Subcutaneous adipose tissue (tissue), 4 donors: ENCODE measurements around the gene RPS27L. TPM values are rescaled to one million over a fixed set of nuclear protein-coding genes. Genes with fewer than 3 reads are reported as not detected.

Experiments used
- CTCF ChIP-seq: fragments of 450-650 bp; IDR thresholded peaks from one replicate; pipeline ENCODE4 v1.5.1; 2016; ENCODE audit warnings: low read depth, mild to moderate bottlenecking, control low read depth, antibody characterized with exemption, moderate library complexity
- total RNA-seq, 4 donors: library from RNA; depleted of rRNA; stranded (reverse); fragments of >200 nt; gene quantifications; one replicate each; pipeline ENCODE4 v1.1.0, GENCODE V29; 2016

Gene RPS27L
- total RNA-seq, 4 donors from 2014 or later, result 46.2 to 172 (median 99.7) TPM

DNA sequence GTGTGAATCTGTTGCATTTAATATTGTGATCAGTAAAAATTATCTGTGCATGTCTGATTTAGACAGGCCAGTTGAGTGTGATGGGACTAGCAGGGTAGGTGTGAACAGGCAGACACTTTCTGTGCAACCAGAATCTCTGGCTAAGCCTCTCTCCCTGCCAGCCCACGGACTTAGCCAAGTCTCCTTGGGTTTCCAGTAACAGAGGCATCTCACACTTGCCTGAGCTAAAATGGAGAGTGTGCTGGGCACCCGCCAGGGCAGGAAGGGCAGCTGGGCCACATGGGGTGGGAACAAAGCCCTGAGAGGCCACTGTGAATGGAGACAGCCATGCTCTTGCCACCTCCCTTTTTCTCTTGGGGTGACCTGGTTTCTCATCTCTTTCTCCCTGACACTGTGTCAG, 12.5 kb upstream of the RPS27L start:
- no peak for TF ChIP-seq CTCF

DNA sequence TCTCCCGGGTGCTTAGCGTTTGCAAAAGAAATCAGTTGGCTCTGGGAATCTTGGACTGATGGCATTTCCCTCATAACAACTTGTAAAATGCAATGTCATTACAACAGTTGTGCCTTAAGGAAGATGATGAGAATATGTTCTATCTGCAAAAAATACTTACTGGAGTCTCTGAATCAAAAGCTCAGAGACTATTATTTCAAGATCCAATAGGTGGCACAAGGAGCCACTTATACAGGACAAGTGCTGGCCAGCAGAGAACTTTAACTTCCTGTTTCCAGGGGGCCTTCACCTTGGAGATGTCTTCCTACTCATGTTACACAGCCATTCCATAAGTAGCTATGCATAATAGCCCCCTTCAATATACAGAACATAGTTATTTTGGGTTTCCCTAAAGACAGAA, 8.9 kb upstream of the RPS27L start:
- TF ChIP-seq CTCF, result no peak

- no peak for TF ChIP-seq CTCF
Measured at GRCh38 chr15:63165166-63165859, 8.0 kb upstream of the RPS27L start.

GRCh38 chr15:63163217-63163616, 5.9 kb upstream of the RPS27L start:
- no peak for TF ChIP-seq CTCF

GRCh38 chr15:63160638-63161037, 3.4 kb upstream of the RPS27L start:
- no peak for TF ChIP-seq CTCF

DNA sequence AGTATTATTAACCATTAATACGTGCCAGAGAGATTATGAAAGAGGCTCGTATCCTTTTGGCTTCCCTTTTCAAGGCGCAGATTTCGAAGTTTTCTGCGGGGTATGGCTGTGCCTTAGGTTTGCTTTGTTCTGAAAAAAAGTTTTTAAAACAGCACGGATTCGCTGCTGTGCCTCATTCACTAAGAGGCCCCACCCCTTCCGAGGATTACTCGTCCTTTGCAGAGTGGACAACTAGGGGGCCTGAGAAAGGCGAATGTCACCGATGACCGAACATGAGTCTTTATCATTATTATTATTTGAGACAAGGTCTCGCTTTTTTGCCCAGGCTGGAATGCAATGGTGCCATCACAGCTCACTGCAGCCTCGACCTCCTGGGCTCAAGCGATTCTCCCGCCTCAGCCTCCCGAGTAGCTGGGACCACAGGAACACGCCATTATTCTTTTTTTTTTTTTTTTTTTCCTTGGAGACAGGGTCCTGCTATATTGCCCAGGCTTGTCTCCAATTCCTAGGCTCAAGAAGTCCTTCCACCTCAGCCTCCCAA, 684 bp upstream of the RPS27L start:
- TF ChIP-seq CTCF, result no peak

- TF ChIP-seq CTCF, result no peak
Measured at GRCh38 chr15:63156755-63157117, 541 bp downstream of the RPS27L start.
